Measurements from ENCODE around the gene CFAP46. TPM values are rescaled to one million over a fixed set of nuclear protein-coding genes. Genes with fewer than 3 reads are reported as not detected.

CFAP46 gene
- total RNA-seq, 4 donors from 2014 or later = 0.19 to 0.92 (median 0.54) TPM

DNA sequence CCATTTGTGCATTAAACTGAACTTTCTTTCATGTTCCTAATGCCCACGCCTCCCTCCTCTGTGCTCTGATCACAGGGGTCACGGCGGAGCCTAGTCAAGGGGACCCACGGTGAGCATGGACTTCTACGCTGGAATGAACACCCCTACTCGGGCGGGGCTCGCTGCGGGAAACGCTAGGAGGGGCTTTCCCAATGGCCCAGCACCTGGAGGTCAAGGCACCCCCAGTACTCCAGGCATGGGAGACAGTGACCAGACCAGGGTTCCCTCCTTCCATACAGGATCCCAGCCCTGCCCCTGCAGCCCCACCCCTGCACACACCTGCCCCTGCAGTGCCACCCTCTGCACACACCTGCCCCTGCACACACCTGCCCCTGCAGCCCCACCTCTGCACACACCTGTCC lies 129.4 kb downstream of the CFAP46 start:
- no peak for DNase-seq
- WGBS, 2 donors = no CpG with 5 or more reads among the region's 10 CpGs
- H3K27ac ChIP-seq = no peak overlapping the region
- H3K9me3 ChIP-seq = no peaks in the 10 kb centered on the region
- no peak for TF ChIP-seq POLR2A (IDR thresholded peaks at IDR 0.05)
- TF ChIP-seq, protein P1, sequence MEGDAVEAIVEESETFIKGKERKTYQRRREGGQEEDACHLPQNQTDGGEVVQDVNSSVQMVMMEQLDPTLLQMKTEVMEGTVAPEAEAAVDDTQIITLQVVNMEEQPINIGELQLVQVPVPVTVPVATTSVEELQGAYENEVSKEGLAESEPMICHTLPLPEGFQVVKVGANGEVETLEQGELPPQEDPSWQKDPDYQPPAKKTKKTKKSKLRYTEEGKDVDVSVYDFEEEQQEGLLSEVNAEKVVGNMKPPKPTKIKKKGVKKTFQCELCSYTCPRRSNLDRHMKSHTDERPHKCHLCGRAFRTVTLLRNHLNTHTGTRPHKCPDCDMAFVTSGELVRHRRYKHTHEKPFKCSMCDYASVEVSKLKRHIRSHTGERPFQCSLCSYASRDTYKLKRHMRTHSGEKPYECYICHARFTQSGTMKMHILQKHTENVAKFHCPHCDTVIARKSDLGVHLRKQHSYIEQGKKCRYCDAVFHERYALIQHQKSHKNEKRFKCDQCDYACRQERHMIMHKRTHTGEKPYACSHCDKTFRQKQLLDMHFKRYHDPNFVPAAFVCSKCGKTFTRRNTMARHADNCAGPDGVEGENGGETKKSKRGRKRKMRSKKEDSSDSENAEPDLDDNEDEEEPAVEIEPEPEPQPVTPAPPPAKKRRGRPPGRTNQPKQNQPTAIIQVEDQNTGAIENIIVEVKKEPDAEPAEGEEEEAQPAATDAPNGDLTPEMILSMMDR (IDR thresholded peaks at IDR 0.05) = no peak
- no peaks in the 10 kb centered on the region for H3K4me1 ChIP-seq
- no peaks in the 10 kb centered on the region for H3K36me3 ChIP-seq
- peaks cover 0 to 95% (median 0%) of the 10 kb centered on the region in 4 donors for H3K27me3 ChIP-seq
- intact Hi-C loops (cut with DNase I) = no loop called here
- H3K4me3 ChIP-seq = no peak overlapping the region

DNA sequence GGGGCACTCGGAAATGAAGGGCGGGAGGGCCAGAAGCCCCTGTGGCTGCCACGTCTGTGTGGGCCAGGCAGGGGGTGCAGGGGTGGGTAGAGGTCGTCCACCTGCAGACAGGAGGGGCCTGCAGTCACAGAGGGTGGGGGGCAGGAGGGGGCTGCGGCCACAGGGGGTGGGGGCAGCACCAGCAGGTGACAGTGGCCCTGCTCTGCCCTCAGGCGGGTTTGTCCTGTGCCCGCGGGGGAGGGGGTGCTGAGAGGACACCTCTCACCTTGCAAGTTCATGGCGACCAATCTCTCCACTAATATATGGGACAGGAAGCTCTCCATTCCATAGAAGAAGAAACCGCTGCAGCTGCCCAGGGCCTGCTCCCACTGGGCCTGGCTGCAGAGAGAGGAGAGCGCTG lies 129.8 kb downstream of the CFAP46 start:
- Histone ChIP-seq H3K4me1 (no peaks in the 10 kb centered on the region), H3K9me3 (no peaks in the 10 kb centered on the region), H3K36me3 (no peaks in the 10 kb centered on the region), H3K27ac (no peak overlapping the region), H3K27me3 (peaks cover 0 to 91% (median 0%) of the 10 kb centered on the region in 4 donors), H3K4me3 (no peak overlapping the region)
- 35 to 63% methylated on average over 5 to 7 of the region's 11 CpGs for WGBS, 2 donors
- no peak for DNase-seq
- TF ChIP-seq, protein P1 (IDR thresholded peaks at IDR 0.05) = no peak
- no peak for TF ChIP-seq POLR2A (IDR thresholded peaks at IDR 0.05)
- intact Hi-C loops (cut with DNase I) = no loop called here

DNA sequence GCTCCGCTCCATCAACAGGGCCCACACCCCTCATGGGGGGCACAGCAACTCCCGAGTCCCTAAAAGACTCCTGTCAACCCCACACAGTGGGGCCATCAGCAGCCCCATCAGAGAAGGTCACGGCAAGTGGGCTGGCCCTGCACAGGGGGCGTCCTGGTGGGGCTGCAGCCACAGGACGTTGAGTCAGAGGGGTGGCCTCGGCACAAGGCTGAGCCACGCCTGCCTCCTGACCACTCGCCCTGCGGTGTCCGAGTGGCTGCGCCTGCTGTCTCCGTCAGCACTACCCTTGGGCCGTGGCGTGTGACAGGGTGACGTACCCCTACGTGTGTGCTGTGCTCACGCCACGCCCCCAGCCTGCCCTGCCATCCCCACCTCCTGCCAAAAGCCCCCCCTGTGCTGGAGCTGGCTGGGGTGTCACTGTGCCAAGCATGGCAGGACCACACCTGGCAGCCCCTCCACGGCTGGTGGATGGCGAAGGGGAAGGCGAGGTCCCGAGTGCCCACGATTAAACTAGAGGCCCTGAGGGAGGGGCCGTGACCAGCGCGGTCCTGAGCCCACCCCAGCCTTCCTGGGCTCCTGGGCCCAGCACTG lies 130.4 kb downstream of the CFAP46 start:
- no peak for TF ChIP-seq POLR2A (IDR thresholded peaks at IDR 0.05)
- TF ChIP-seq, protein P1 (IDR thresholded peaks at IDR 0.05) = no peak
- H3K27me3 ChIP-seq = peaks cover 0 to 86% (median 0%) of the 10 kb centered on the region in 4 donors
- DNase-seq = no peak
- WGBS, 2 donors = 77 to 90% methylated on average over 6 to 7 of the region's 26 CpGs
- H3K36me3 ChIP-seq = no peaks in the 10 kb centered on the region
- no peak overlapping the region for H3K4me3 ChIP-seq
- H3K4me1 ChIP-seq = no peaks in the 10 kb centered on the region
- H3K27ac ChIP-seq = no peak overlapping the region
- no peaks in the 10 kb centered on the region for H3K9me3 ChIP-seq
- intact Hi-C loops (cut with DNase I) = no loop called here

DNA sequence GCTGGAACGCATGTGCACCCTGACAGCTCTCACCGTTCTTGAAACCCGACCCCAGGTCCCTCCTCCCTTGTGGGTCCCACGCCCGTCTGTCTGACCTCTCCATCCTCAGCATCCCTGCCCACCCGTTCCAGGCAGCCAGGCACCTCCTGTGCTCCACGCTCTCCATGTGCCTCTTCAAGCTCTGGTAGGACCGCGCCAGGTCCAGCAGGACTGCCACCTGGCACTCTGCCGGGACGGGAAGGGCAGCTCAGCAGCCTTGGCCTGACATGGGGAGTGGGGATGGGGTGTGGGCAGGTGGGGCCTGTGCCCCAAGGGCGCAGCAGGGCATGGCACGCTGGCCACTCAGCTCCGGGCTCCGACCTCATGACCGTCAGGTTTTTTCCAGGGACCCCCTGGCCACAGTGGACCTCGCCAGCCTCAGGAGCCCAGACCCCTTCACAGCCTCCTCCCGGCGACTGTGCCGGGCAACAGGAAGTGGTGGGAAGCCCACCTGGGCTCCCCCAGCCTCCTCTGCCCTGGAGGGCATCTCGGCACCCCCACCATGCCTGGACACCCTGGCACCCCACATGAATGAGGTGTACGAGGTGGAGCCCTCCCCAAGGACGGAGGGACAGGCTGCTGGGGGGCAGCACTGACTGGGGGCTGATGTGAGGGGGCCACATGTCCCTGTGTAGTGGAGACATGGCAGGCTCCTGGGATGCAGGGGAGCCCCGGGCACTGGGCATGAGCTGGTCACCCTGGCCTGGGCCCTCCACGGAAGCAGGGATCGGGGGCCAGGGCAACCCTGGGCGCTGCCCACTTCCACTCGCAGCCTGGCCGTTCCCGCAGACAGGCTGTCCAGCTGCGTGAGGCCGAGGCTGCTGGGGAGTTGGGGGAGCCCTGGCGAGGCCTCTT lies 131.3 kb downstream of the CFAP46 start:
- intact Hi-C loops (cut with DNase I) = no loop called here
- 43 to 63% methylated on average over 8 to 18 of the region's 33 CpGs for WGBS, 2 donors

More for the DNA sequence above, 131.3 kb downstream of the CFAP46 start:
- H3K27me3 ChIP-seq = peaks cover 0 to 80% (median 0%) of the 10 kb centered on the region in 4 donors
- DNase-seq = no peak
- no peaks in the 10 kb centered on the region for H3K9me3 ChIP-seq
- H3K4me1 ChIP-seq = no peaks in the 10 kb centered on the region
- H3K36me3 ChIP-seq = no peaks in the 10 kb centered on the region
- no peak overlapping the region for H3K27ac ChIP-seq
- TF ChIP-seq, protein P1 (IDR thresholded peaks at IDR 0.05) = no peak
- no peak for TF ChIP-seq POLR2A (IDR thresholded peaks at IDR 0.05)
- no peak overlapping the region for H3K4me3 ChIP-seq

Measured in esophagus squamous epithelium (tissue), 5 donors.